IMR-90 (cell line): ENCODE measurements around the gene TASP1.

Experiments used
- BHLHE40 ChIP-seq: fragments of 150-350 bp; IDR thresholded peaks from 2 replicates; pipeline ENCODE4 v1.6.1; 2016; ENCODE audit warnings: mild to moderate bottlenecking, low read depth, low read length
- CEBPB ChIP-seq: IDR thresholded peaks from 2 replicates; pipeline ENCODE4 v1.6.1; 2012; ENCODE audit warnings: low read depth, low read length, improper control_type of control experiment
- FOS ChIP-seq: fragments of 150-350 bp; IDR thresholded peaks from 2 replicates; pipeline ENCODE4 v1.6.1; 2016; ENCODE audit warnings: low read depth, low read length
- MAFK ChIP-seq: IDR thresholded peaks from 2 replicates; pipeline ENCODE4 v1.6.1; 2012; ENCODE audit warnings: low read depth, low read length, improper control_type of control experiment
- POLR2A ChIP-seq: IDR thresholded peaks from 2 replicates; pipeline ENCODE4 v1.6.1; 2012; ENCODE audit warnings: mild to moderate bottlenecking, low read depth, low read length
- RAD21 ChIP-seq: IDR thresholded peaks from 2 replicates; pipeline ENCODE4 v1.6.1; 2012; ENCODE audit warnings: low read length, improper control_type of control experiment
- RCOR1 ChIP-seq: IDR thresholded peaks from 2 replicates; pipeline ENCODE4 v1.6.1; 2012; ENCODE audit warnings: mild to moderate bottlenecking, low read length, improper control_type of control experiment; ENCODE audit not compliant: insufficient replicate concordance
- RFX5 ChIP-seq: IDR thresholded peaks from 2 replicates; pipeline ENCODE4 v1.8.0; 2012; ENCODE audit warnings: low read depth, mild to moderate bottlenecking, low read length, moderate library complexity
- SMC3 ChIP-seq: fragments of 150-350 bp; IDR thresholded peaks from 2 replicates; pipeline ENCODE4 v1.6.1; 2016; ENCODE audit warnings: low read depth, mild to moderate bottlenecking, antibody characterized with exemption, low read length, moderate library complexity
- TF ChIP-seq, protein P1 (sequence below): conservative IDR thresholded peaks from 2 replicates; pipeline ENCODE4 v1.5.1; 2012; ENCODE audit warnings: mild to moderate bottlenecking, low read depth, low read length, improper control_type of control experiment
- TF ChIP-seq, protein P2 (sequence below): fragments of 150-350 bp; IDR thresholded peaks from 2 replicates; pipeline ENCODE4 v1.6.1; 2017; ENCODE audit warnings: mild to moderate bottlenecking, antibody characterized with exemption, low read length, low read depth

DNA sequence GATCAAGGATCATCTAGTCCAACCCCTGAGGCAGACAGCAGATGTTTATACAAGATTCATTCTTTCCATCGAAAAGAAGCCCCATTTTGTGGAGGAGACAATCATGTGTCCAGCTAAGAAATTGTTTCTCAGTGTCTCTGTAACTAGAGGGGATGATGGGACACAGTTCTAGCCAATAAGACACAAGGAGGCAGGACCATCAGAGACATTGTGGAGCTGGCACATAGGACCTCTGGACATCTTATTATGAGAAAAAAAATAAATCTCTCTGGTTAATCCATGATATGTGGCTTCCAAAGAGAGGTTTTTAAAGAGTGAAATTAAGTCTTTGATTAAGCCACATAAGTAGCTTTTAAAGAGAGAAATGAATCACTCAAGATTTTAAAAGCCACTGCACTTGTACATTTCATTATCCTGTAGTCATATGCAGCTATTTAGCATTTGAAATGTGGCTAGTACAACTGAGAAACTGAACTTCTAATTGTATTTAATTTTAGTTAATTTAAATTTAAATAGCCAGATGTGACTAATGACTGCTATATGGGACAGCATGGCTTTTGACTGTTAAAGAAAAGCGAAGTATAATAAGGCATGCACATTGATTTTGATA is 176.8 kb downstream of the TASP1 start:
- TF ChIP-seq, protein P1, sequence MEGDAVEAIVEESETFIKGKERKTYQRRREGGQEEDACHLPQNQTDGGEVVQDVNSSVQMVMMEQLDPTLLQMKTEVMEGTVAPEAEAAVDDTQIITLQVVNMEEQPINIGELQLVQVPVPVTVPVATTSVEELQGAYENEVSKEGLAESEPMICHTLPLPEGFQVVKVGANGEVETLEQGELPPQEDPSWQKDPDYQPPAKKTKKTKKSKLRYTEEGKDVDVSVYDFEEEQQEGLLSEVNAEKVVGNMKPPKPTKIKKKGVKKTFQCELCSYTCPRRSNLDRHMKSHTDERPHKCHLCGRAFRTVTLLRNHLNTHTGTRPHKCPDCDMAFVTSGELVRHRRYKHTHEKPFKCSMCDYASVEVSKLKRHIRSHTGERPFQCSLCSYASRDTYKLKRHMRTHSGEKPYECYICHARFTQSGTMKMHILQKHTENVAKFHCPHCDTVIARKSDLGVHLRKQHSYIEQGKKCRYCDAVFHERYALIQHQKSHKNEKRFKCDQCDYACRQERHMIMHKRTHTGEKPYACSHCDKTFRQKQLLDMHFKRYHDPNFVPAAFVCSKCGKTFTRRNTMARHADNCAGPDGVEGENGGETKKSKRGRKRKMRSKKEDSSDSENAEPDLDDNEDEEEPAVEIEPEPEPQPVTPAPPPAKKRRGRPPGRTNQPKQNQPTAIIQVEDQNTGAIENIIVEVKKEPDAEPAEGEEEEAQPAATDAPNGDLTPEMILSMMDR: no peak
- TF ChIP-seq, protein P2, sequence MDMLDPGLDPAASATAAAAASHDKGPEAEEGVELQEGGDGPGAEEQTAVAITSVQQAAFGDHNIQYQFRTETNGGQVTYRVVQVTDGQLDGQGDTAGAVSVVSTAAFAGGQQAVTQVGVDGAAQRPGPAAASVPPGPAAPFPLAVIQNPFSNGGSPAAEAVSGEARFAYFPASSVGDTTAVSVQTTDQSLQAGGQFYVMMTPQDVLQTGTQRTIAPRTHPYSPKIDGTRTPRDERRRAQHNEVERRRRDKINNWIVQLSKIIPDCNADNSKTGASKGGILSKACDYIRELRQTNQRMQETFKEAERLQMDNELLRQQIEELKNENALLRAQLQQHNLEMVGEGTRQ: no peak
- TF ChIP-seq RAD21 (no peak), POLR2A (no peak), SMC3 (no peak), CEBPB (no peak), FOS (no peak), RCOR1 (no peak), MAFK (no peak), BHLHE40 (no peak), RFX5 (no peak)
